DMS79 treated with DMSO at 0.1 percent for 48 hours (cell line): Measurements from ENCODE around the gene CD5L.

Source experiments
- DNase-seq: peaks from one replicate; lab custom pipeline; 2025; lab: John Stamatoyannopoulos, UW

CD5L gene

GRCh38 chr1:157841708-157842107, at the start of gene CD5L:
Gene CD5L, minus strand, starts transcription at chr1:157841808. Its CDS starts 107 bp downstream, at chr1:157841701.
- no peak for DNase-seq

DNA sequence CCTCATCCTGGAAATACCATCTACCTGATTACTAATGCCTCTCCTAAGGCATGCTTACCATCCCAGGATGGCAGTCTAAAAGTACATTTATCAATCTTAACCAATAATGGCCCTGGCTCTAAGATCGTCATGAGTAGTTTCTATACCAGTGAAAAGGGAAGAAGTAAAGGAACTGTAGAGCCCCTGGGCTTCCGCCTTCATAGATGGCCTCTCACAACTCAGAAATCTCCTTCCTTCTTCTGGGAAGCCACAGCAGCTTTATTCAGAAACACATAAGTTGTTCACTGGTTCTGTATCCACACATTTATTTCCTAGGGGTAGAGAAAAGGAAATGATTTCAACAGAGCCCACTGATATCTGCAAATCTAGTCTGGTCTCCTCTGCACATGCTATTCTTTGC, 41.0 kb upstream of the CD5L start:
- no peak for DNase-seq

- no peak for DNase-seq
Observed at GRCh38 chr1:157880621-157881020, 39.0 kb upstream of the CD5L start.

DNA sequence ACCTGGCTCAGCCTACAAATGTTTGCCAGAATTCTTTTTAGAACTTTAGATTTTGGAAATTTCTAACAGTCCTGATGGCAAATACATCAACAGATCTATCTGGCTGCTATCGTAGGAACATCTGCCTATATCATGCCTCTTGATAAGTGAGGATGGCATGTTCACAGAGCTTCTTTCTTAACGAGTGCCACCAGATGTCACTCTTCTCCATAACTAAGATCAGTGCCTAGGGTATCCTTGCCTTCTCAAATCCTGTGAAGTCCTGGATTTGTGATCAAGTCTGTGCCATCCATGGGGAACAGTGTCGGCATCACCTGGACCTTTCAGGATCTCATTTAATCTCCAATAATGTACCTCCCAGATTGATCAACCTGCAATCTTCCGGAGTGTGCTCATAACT, 36.5 kb upstream of the CD5L start:
- DNase-seq = no peak

GRCh38 chr1:157870490-157870889, 28.9 kb upstream of the CD5L start:
- no peak for DNase-seq

DNA sequence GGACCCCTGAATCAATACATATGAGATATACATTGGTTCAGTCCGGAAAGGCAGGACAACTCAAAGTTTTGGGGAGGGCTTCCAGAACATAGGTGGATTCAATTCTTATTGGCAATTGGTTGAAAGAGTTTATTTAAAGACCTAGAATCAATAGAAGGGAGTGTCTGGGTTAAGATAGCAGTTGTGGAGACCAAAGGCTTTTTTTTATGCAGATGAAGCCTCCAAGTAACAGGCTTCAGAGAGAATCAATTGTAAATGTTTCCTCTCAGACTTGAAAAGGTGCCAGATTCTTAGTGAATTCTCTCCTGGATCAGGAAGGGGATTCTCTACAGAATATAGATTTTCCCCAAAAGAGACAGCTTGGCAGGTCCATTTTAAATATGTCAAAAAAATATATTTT, 27.0 kb upstream of the CD5L start:
- no peak for DNase-seq

GRCh38 chr1:157862114-157863070, 20.8 kb upstream of the CD5L start:
- no peak for DNase-seq

DNA sequence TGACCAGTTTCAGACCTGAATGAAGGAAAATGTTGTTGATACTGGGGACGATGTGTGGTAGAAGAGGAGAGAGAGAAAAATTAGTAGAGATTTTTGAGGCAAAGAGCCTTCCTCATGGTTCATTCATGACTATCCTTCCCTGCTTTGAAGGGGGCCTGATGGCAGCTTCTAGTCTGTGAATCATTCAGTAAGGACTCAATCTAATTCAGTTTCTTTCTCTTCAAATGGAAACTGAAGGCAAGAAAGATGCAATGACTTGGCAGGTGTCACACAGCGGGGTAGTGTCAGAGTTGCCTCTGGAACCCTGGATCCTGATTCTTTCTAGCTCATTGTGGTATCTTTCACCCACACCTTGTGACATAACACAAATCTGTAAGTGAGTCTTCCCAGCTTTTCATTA, 14.9 kb upstream of the CD5L start:
- no peak for DNase-seq

DNA sequence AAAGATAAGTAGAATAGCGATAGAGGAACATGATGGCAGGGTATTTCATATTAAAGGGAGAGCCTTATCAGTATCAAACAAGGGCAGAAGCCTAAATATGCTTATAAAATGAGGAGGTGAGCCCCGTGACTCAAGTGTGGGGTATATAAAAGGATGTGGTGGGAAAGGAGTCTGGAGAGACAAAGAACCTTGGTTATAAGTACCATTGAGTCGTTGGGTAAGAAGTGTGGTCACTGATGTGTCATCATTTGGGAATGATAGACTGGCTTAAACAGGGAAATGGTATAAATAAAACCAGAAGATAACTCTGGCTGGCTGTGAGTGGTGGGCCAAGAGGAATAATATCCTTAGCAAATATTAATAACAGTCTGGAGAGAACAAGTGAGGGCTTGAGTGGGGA, 10.9 kb upstream of the CD5L start:
- no peak for DNase-seq

DNA sequence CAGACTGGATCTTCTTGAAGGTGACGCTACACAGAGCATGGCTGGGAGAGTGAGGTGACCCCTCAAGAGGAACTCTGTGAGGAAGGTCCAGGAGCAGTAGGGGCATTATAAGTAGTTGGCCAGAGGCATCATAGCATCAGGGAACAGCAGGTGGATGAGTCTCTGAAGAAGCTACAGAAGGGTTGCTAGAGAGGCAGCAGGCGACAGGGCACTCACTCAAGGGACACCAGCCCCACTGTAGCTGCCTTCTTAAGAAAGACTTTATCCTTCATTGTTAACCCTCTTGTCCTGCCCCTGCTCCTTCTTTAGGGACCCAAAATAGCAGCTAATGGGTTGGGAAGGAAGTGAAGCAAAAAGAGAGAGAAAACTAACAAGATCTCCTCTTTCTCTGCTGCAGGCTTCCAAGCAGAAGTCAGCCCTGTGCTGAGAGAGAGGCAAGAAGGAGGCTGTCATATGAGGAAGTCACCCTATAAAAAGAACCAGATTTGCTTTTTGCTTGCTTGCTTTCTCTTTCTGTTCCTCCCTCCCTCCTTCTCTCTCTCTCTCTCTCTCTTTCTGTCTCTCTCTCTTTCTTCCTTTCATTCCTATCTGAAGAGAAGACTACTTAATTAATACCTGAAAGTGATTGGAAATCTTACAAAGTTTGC, 7.7 kb upstream of the CD5L start:
- DNase-seq = no peak

GRCh38 chr1:157844089-157844830, 2.7 kb upstream of the CD5L start:
- DNase-seq = no peak

- DNase-seq = no peak
Observed at GRCh38 chr1:157842939-157843338, 1.3 kb upstream of the CD5L start.

- DNase-seq = no peak
Observed at GRCh38 chr1:157838966-157839365, 2.6 kb downstream of the CD5L start.

DNA sequence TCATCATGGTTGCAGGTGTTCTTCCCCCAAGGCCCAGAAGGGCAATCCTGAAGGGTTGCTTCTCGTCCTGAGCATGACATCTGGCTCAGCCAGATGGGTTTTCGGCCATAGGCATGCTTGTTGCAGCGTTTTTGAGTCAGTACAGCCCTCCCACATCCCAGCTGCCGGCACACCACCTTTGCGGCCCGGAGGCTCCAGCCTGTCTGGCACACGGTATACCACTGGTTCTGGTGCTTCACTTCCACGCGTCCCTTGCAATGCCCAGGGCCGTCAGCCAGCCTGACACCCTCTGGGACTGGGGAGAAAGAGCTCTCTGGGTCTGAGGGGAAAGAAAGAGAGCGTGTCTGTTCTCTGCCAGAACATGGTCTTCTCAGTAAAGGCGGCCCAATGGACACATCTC, 7.2 kb downstream of the CD5L start:
- no peak for DNase-seq

DNA sequence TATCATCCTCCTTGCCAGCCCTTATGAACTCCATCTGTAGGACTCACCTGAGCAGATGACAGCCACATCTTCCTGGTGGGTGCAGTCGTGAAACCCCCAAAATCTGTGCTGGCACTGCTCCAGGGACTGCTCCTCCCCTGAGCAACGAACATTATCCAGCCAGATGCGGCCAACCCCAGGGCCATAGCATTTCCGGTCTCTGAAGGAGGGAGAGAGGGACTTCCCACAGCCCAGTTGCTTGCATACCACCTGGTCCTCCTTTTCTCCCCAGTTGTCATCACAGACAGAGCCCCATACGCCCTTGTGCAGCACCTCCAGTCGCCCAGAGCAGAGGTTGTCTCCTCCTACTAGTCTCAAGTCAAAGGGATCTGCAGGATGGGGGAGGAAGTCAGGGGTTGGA, 8.5 kb downstream of the CD5L start:
- DNase-seq = no peak

DNA sequence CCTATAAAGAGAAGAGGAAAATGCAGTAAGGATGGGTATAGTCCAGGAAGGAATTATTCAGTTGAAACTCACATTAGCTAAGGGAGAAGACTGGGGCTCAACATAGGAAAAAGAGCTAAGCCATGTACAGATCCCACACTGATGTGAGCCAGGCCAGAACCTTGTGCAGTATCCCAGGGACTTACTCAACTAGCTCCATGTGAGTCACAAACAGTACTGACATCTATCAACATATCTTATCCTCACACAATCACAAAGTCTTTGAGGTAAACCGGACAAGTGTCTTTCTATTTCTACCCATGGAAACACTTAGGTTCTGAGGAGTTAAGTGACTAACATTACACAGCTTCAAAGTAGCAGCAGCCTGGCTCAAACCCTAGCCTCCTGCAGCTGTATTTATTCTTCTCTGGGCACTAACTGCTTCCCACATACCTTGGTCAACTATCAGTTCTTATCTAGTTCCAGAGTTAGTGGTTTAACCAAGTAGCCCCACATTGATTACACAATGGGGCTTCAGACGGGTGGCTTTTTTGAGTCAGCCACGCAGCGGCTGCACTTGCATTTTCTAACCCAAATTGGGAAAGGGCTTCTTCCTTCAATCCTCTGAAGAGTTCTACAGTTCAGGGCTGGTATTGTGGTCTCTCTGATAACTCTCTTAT, 9.5 kb downstream of the CD5L start:
- DNase-seq = no peak

GRCh38 chr1:157830887-157831286, 10.7 kb downstream of the CD5L start:
- no peak for DNase-seq

DNA sequence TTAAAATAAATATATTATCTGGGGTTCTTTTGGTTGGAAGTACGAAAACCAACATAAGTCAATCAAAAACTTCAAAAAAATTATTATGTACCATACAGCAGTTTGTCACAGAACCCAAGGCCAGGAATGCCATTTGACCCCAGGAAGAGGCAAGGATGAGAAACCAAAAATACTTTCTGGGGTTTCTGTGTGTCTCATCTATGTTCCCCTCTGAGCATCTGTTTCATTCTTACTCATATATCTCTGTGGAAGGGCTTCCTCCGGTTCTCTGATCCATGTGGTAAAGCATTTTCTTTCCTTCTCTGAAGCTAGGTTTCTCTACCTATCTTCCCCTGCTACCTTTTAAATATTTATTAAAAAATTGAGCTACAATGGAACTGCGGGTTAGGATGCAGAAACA, 11.9 kb downstream of the CD5L start:
- no peak for DNase-seq

- DNase-seq = no peak
Observed at GRCh38 chr1:157829210-157829609, 12.4 kb downstream of the CD5L start.

GRCh38 chr1:157820299-157820698, 21.3 kb downstream of the CD5L start:
- DNase-seq = no peak

DNA sequence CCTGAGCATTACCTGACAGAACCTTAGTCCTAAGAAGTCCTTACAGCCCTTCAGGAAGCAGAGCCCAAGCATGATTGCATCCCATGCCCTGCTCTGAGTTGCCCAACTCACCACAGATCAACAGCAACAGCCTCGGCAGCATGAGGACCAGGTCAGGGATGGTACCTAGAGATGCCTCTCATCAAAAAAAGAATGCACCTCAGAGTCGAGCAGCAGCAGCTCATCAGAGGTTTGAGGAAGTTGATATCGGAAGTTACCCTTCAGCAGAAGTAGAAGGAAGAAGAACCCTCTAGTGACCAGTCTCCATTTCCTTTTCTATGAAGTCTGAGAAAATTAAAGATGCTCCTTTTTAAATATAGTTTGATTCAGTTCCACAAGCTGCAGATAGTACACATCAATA, 21.7 kb downstream of the CD5L start, which contains the start of gene FCRL1:
FCRL1 (minus strand) TSS at position 225 of the 400 bp plus-strand sequence; CDS start at position 142, 83 bp downstream.
- DNase-seq = no peak

GRCh38 chr1:157819215-157819614, 22.4 kb downstream of the CD5L start:
- DNase-seq = no peak
